Renal cortex interstitium (tissue), 15 donors: ENCODE measurements around the gene CFAP221. TPM values are rescaled to one million over a fixed set of nuclear protein-coding genes. Genes with fewer than 3 reads are reported as not detected.

ENCODE experiments used
- DNase-seq, 11 donors: peaks; one replicate each; pipeline ENCODE4 v3.0.0-alpha.2; 2013; ENCODE audit warnings: low read depth in 9 of 11, low spot score in 4 of 11; ENCODE audit errors: extremely low read depth in 1 of 11
- long read RNA-seq, 16 experiments: transcript quantifications; one replicate each; lab custom pipeline, GENCODE V29; 2026
- polyA plus RNA-seq, 3 donors: library from polyadenylated mRNA; unstranded; fragments of 120-200 nt; gene quantifications; one replicate each; pipeline ENCODE4 v1.2.1, GENCODE V29; 2013; ENCODE audit not compliant: insufficient read length in 3 of 3

The CFAP221 gene
- 10 to 100 TPM; 19.2 to 36.1 (median 25.1) TPM for polyA plus RNA-seq
- long read RNA-seq, donor 1, partial matches to known transcripts = 0 of 1 reads
- long read RNA-seq, donor 1, other reads (novel, unspliced or antisense) = 0 of 1 reads
- long read RNA-seq, donor 2 = 0 reads
- long read RNA-seq, donor 3 = 0 reads
- long read RNA-seq, donor 4 = 0 reads
- long read RNA-seq, donor 5 = 0 reads
- long read RNA-seq, donor 6 = 0 reads
- long read RNA-seq, donor 7 = 0 reads
- long read RNA-seq, donor 8, partial matches to known transcripts = 0 of 1 reads
- long read RNA-seq, donor 8, other reads (novel, unspliced or antisense) = 0 of 1 reads
- long read RNA-seq, donor 9 = 0 reads
- long read RNA-seq, donor 10 = 0 reads
- long read RNA-seq, donor 11 = 0 reads
- long read RNA-seq, donor 12 = 0 reads
- long read RNA-seq, donor 13 = 0 reads
- long read RNA-seq, donor 14 = 0 reads
- long read RNA-seq, donor 15 = 0 reads
- long read RNA-seq, donor 16 = 0 reads

- peak; percentile 65 to 81 (median 73) for DNase-seq
Observed at GRCh38 chr2:119544075-119544938, at the start of gene CFAP221. Gene CFAP221, plus strand, starts transcription at chr2:119544449. Its CDS starts 1,683 bp downstream, at chr2:119546132.

- no peak for DNase-seq
Observed at GRCh38 chr2:119495948-119496347, 48.3 kb upstream of the CFAP221 start.

- DNase-seq = no peak
Observed at GRCh38 chr2:119496682-119497081, 47.6 kb upstream of the CFAP221 start.

- DNase-seq = no peak
Observed at GRCh38 chr2:119508756-119509155, 35.5 kb upstream of the CFAP221 start.

GRCh38 chr2:119511989-119512388 lies 32.3 kb upstream of the CFAP221 start:
- DNase-seq = no peak

GRCh38 chr2:119512946-119513345 lies 31.3 kb upstream of the CFAP221 start:
- DNase-seq = no peak

GRCh38 chr2:119513832-119514231 lies 30.4 kb upstream of the CFAP221 start:
- no peak for DNase-seq

- DNase-seq = no peak
Observed at GRCh38 chr2:119516121-119516520, 28.1 kb upstream of the CFAP221 start.

- no peak for DNase-seq
Observed at GRCh38 chr2:119517433-119517832, 26.8 kb upstream of the CFAP221 start.

GRCh38 chr2:119518401-119519056 lies 25.7 kb upstream of the CFAP221 start:
- no peak for DNase-seq

- no peak for DNase-seq
Observed at GRCh38 chr2:119519057-119519408, 25.2 kb upstream of the CFAP221 start.

GRCh38 chr2:119520696-119521432 lies 23.4 kb upstream of the CFAP221 start:
- DNase-seq = no peak

GRCh38 chr2:119521433-119522050 lies 22.7 kb upstream of the CFAP221 start:
- DNase-seq = no peak

GRCh38 chr2:119522671-119523070 lies 21.6 kb upstream of the CFAP221 start:
- DNase-seq = no peak

- DNase-seq = no peak
Observed at GRCh38 chr2:119523383-119523951, 20.8 kb upstream of the CFAP221 start.

GRCh38 chr2:119523952-119524694 lies 20.1 kb upstream of the CFAP221 start, which contains the start of gene SCTR:
Gene SCTR, minus strand, starts transcription at chr2:119524483. Its CDS starts 257 bp downstream, at chr2:119524226.
- no peak for DNase-seq

GRCh38 chr2:119525614-119526013 lies 18.6 kb upstream of the CFAP221 start:
- no peak for DNase-seq
